Ectodermal cell (in vitro differentiated cells): Measurements from ENCODE around the gene VWA7.

Experiments used
- H3K27ac ChIP-seq: 2 replicates; pipeline ENCODE4 v1.7.0; 2013; ENCODE audit warnings: mild to moderate bottlenecking, low read depth, low read length; ENCODE audit not compliant: insufficient read depth, poor library complexity, severe bottlenecking
- H3K27me3 ChIP-seq: 2 replicates; pipeline ENCODE4 v1.7.0; 2013; ENCODE audit warnings: mild to moderate bottlenecking, low read length; ENCODE audit not compliant: insufficient read depth, control insufficient read depth, poor library complexity, severe bottlenecking
- H3K36me3 ChIP-seq: one replicate; pipeline ENCODE4 v1.7.0; 2013; ENCODE audit warnings: low read length; ENCODE audit not compliant: control insufficient read depth, insufficient read depth
- H3K4me1 ChIP-seq: one replicate; pipeline ENCODE4 v1.7.0; 2013; ENCODE audit warnings: low read length; ENCODE audit not compliant: control insufficient read depth, insufficient read depth
- H3K4me3 ChIP-seq: 2 replicates; pipeline ENCODE4 v1.7.0; 2013; ENCODE audit warnings: low read depth, low read length, control low read depth; ENCODE audit not compliant: insufficient read depth
- H3K9me3 ChIP-seq: 2 replicates; pipeline ENCODE4 v1.7.0; 2013; ENCODE audit warnings: mild to moderate bottlenecking, low read length, moderate library complexity; ENCODE audit not compliant: control insufficient read depth
- WGBS, 2 experiments: methylation state at CpG; one replicate each; pipeline ENCODE4 v1.1.7; 2013; ENCODE audit warnings: missing lambda C conversion rate in 2 of 2; 5-methylcytosine and 5-hydroxymethylcytosine counted together

Gene VWA7

GRCh38 chr6:31736768-31737314 lies 40.3 kb downstream of the VWA7 start:
- Histone ChIP-seq H3K4me3 (peak overlapping the region; percentile 68), H3K9me3 (no peaks in the 10 kb centered on the region), H3K27ac (peak overlapping the region; percentile 91), H3K4me1 (peaks cover 34% of the 10 kb centered on the region), H3K36me3 (peaks cover 20% of the 10 kb centered on the region), H3K27me3 (no peaks in the 10 kb centered on the region)
- WGBS, 2 experiments: 38 to 41% methylated on average over 10 of the region's 10 CpGs

- H3K36me3 ChIP-seq: peaks cover 25% of the 10 kb centered on the region
- H3K27me3 ChIP-seq: no peaks in the 10 kb centered on the region
- 0 to 1% methylated on average over 24 of the region's 24 CpGs for WGBS, 2 experiments
- H3K4me3 ChIP-seq: peak within 1 kb of the TSS; percentile 68
- H3K9me3 ChIP-seq: no peaks in the 10 kb centered on the region
- H3K27ac ChIP-seq: peak within 1 kb of the TSS; percentile 91
- peaks cover 34% of the 10 kb centered on the region for H3K4me1 ChIP-seq
Observed at GRCh38 chr6:31736021-31736767, 40.9 kb downstream of the VWA7 start, which contains the start of gene CLIC1. TSS of gene CLIC1 (minus strand) at chr6:31736530. CDS start at chr6:31736300, 230 bp downstream.

GRCh38 chr6:31734821-31735406 lies 42.2 kb downstream of the VWA7 start:
- H3K4me3 ChIP-seq: peak overlapping the region; percentile 68
- no peaks in the 10 kb centered on the region for H3K27me3 ChIP-seq
- no peaks in the 10 kb centered on the region for H3K9me3 ChIP-seq
- 2% methylated on average over 18 of the region's 18 CpGs for WGBS, 2 experiments
- peaks cover 25% of the 10 kb centered on the region for H3K36me3 ChIP-seq
- no peak overlapping the region for H3K27ac ChIP-seq
- peaks cover 34% of the 10 kb centered on the region for H3K4me1 ChIP-seq

- Histone ChIP-seq H3K27ac (no peak overlapping the region), H3K27me3 (no peaks in the 10 kb centered on the region), H3K4me3 (peak overlapping the region; percentile 68), H3K36me3 (peaks cover 25% of the 10 kb centered on the region), H3K9me3 (no peaks in the 10 kb centered on the region), H3K4me1 (peaks cover 34% of the 10 kb centered on the region)
- 16 to 18% methylated on average over 2 of the region's 2 CpGs for WGBS, 2 experiments
Observed at GRCh38 chr6:31734247-31734820, 42.8 kb downstream of the VWA7 start.

- WGBS, 2 experiments: 94% methylated on average over 4 of the region's 4 CpGs
- Histone ChIP-seq H3K27me3 (no peaks in the 10 kb centered on the region), H3K27ac (no peak overlapping the region), H3K4me1 (peaks cover 29% of the 10 kb centered on the region), H3K36me3 (peaks cover 25% of the 10 kb centered on the region), H3K4me3 (no peak overlapping the region), H3K9me3 (no peaks in the 10 kb centered on the region)
Observed at GRCh38 chr6:31733734-31734133, 43.4 kb downstream of the VWA7 start.

- Histone ChIP-seq H3K27ac (no peak overlapping the region), H3K4me1 (peaks cover 14% of the 10 kb centered on the region), H3K9me3 (no peaks in the 10 kb centered on the region), H3K4me3 (no peak overlapping the region), H3K36me3 (peaks cover 35% of the 10 kb centered on the region), H3K27me3 (no peaks in the 10 kb centered on the region)
- 84 to 88% methylated on average over 3 of the region's 3 CpGs for WGBS, 2 experiments
Observed at GRCh38 chr6:31732029-31732428, 45.1 kb downstream of the VWA7 start.

- H3K36me3 ChIP-seq: peaks cover 48% of the 10 kb centered on the region
- no peaks in the 10 kb centered on the region for H3K27me3 ChIP-seq
- 90% methylated on average over 11 of the region's 11 CpGs for WGBS, 2 experiments
- no peaks in the 10 kb centered on the region for H3K9me3 ChIP-seq
- H3K27ac ChIP-seq: no peak overlapping the region
- peaks cover 8% of the 10 kb centered on the region for H3K4me1 ChIP-seq
- no peak overlapping the region for H3K4me3 ChIP-seq
Observed at GRCh38 chr6:31730631-31731086, 46.5 kb downstream of the VWA7 start.

GRCh38 chr6:31729979-31730630 lies 47.0 kb downstream of the VWA7 start:
- H3K27me3 ChIP-seq: no peaks in the 10 kb centered on the region
- peak overlapping the region; percentile 93 for H3K4me3 ChIP-seq
- H3K9me3 ChIP-seq: no peaks in the 10 kb centered on the region
- peaks cover 49% of the 10 kb centered on the region for H3K36me3 ChIP-seq
- peak overlapping the region; percentile 86 for H3K27ac ChIP-seq
- H3K4me1 ChIP-seq: peaks cover 8% of the 10 kb centered on the region
- WGBS, 2 experiments: 3 to 4% methylated on average over 46 of the region's 46 CpGs

GRCh38 chr6:31729515-31729978 lies 47.6 kb downstream of the VWA7 start:
- Histone ChIP-seq H3K4me1 (peaks cover 6% of the 10 kb centered on the region), H3K4me3 (peak overlapping the region; percentile 93), H3K36me3 (peaks cover 49% of the 10 kb centered on the region), H3K27ac (peak overlapping the region; percentile 86), H3K27me3 (no peaks in the 10 kb centered on the region), H3K9me3 (no peaks in the 10 kb centered on the region)
- 0% methylated on average over 29 of the region's 29 CpGs for WGBS, 2 experiments
